GM21447 (cell line): Measurements from ENCODE around the gene GUCY2C.
"Not testable (repeated sequence)": the region's sequence is repeated elsewhere in the genome, so short reads cannot be mapped to it uniquely, and the experiment has no call there.

Experiments
- ATAC-seq: cut with Tn5 transposase; IDR thresholded peaks from one replicate; pipeline ENCODE4 v1.9.1; 2021; ENCODE audit not compliant: unreplicated experiment

Gene GUCY2C

DNA sequence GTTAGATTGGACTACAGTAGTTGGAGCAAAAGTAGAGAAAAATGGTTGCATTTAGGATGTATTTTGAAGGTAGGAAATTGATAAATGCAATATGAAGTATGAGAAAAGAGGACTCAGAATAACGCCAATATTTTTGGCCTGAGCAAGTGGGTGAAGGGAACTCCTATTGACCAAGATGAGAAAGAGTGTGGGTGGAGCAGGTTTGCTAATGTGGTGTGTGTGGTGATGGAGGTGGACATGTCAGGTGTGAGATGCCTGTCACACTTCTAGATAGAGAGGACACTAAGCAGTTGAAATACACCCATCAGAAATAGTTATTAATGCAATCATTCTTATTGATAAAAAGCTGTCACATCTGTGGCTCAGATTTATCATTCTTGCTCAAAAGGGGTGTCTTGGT is 7.3 kb downstream of the GUCY2C start:
- ATAC-seq, result no peak

- not testable (repeated sequence) for ATAC-seq
Observed at GRCh38 chr12:14682231-14682630, 14.2 kb downstream of the GUCY2C start.

DNA sequence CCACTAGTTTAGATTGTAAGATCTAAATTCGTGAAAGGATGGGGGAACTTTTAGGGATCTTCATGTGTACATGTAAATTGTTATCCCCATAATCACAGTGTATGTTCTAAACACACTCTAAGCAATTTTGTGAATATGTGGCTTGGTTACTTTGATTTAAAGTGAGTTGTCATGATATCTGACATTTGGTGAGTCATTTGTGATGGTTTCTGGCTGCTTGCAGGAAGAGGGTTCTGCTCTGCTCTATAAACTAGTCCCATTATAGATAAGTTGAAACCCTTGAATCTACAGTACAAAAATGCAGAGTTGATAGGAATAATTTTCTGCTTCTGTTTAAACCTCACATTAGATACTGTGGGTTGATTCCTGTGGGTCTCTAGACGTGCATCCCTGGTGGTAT is 14.8 kb downstream of the GUCY2C start:
- ATAC-seq, result no peak

- ATAC-seq, result no peak
Observed at GRCh38 chr12:14681190-14681589, 15.2 kb downstream of the GUCY2C start.

DNA sequence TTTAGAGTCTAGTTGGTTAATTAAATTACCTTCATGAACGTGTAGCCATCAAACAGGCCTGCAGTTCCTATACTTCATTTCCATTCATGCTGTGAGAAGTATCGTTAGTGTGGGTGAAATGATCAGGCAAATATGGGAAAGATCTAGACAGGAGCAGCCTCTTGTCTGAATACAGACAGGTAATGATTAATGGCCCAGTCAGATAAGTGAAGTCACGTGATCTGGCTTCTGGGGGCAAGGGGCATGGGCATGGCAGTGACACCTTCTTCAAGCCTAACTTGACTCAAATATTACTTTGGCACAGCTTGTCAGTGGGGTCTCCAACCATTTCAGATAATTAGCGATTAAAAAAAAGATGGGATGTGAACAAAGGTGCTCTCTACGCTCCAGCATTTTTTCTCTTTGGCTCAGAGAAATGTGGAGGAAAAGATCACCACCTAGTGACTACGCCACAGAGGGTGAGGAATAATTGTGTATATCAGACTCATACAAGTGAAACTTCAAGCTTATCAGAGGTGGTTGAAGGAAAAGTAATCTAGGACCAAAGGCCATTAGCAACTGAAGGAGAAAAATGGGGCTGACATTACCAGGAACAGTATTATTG is 17.8 kb downstream of the GUCY2C start:
- ATAC-seq, result no peak

GRCh38 chr12:14668591-14668990 is 27.8 kb downstream of the GUCY2C start:
- ATAC-seq, result no peak

DNA sequence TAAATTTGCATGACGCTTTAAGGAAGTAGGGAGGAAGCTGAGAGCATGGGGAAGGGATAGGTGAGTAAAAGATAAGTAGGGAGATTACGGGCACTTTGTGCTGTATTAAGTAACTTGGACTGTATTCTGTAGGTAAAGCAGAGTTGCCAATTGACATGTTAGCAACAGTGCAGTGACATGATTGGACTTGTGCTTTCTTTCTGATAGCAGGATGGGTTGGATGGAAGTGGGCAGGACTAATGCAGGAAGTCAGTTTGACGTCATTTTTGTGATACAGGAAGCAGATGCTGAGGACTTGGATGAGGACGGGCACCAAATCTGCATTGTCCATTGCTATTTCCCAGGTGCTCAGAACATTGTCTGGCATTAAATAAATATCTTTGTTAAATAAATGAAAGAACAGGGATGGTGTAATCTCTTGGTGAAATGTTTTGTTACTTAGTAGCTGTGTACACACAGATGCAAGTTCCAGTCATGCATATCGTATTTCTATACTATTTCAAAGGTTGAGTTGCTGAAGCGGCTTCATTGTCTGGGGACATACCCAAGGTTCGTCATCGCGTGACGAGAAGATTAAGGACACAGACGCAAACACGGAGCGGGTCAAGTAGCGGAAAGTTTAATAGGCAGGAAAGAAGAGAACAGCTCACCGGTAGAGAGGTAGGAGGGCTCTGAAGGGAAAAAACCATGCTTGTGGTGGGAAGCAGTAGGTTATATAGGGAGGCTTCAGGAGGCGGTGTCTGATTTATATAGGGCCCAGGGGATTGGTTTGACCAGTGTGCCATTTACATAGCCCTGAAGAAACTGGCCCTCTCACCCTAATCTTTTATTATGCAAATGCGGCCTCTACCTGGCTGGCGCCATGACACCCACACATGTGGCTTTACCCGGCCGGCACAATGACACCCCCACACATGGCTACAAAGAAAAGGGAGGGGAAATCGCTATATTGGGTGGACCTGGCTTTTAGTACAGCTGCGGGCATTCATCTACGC is 30.7 kb downstream of the GUCY2C start:
- ATAC-seq, result no peak

DNA sequence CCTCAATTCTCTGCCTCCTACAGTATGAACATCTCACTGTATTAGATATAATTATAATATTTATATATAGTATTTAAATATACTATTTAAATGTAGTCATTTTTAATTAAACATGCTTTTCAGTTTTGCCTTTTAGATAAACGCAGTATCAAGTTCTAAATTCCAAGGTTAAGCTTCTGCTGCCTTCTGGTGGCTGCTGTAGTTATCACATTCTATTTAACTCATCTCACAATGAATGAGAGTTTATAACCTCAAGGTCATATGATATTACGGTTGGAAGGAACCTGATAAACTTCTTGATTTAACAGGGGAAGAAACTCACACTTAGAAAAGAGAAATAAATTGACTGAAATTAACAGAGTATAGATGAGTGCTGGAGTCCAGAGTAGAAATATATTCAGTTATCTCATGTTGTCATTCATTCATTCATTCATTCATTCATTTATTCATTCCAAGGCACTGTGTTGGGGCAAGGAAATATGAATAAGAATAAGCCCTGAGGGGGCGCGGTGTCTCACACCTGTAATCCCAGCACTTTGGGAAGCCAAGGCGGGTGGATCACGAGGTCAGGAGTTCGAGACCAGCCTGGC is 31.9 kb downstream of the GUCY2C start:
- ATAC-seq, result no peak

GRCh38 chr12:14663002-14663401 is 33.4 kb downstream of the GUCY2C start:
- no peak for ATAC-seq

GRCh38 chr12:14656846-14657245 is 39.6 kb downstream of the GUCY2C start:
- no peak for ATAC-seq

DNA sequence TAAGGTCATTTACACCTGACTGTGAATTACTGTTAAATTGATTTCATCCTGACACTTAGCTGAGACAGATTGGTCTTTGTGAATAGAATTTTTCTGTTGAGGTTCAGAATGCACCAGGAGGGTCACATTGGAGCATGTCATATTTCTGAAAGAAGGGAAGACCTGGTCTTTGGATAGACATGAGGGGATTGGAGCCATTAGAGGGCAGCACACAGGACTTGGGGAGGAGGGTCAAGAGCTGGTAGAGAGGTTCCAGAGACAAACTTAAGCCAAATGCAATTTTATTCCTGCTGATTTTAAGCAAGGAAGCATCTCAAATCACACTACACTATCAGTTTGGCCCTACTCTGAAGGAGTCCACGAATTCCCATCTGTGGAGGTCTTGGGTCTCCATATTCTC is 41.1 kb downstream of the GUCY2C start:
- ATAC-seq, result no peak

GRCh38 chr12:14654842-14655241 is 41.6 kb downstream of the GUCY2C start:
- no peak for ATAC-seq

- ATAC-seq, result no peak
Observed at GRCh38 chr12:14654416-14654815, 42.0 kb downstream of the GUCY2C start.

DNA sequence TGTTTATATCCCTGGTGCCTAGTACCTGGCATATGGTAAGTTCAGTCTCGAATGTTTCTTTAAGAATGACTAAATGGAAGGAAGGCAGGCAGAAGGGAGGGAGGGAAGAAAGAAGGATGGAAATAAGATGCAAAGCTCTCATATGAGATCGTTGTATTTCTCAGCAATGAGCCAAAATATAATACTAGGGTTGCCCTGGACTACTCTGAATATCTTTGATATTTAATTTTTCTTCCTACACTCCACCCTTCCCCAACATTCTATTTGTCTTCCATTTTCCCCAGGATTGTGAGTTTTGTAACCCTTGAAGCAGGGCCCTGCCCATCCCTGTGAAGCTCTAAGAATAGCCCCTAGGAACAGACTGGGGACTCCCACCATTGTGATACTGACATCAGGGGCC is 43.9 kb downstream of the GUCY2C start:
- no peak for ATAC-seq

- no peak for ATAC-seq
Observed at GRCh38 chr12:14651371-14651770, 45.0 kb downstream of the GUCY2C start.

DNA sequence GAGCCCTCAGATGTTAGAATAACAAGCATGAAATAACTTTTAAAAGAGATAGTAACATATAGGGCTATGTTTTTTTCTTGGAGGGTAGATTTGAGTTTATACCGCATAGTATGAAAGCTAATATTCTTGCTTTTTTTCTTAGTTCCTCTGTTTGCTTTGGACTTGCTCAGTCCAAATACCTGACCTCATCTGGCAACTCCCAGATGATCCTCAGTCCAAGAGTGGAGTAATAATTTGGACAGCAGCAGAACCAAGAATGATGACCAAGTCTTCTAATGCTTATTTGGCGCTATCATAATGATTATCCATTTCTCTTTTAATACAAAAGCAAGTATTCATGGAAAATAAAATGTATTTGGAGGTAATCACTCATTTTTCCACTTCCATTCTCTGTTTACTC is 45.6 kb downstream of the GUCY2C start:
- ATAC-seq, result no peak

- ATAC-seq, result no peak
Observed at GRCh38 chr12:14647028-14647750, 49.2 kb downstream of the GUCY2C start.

DNA sequence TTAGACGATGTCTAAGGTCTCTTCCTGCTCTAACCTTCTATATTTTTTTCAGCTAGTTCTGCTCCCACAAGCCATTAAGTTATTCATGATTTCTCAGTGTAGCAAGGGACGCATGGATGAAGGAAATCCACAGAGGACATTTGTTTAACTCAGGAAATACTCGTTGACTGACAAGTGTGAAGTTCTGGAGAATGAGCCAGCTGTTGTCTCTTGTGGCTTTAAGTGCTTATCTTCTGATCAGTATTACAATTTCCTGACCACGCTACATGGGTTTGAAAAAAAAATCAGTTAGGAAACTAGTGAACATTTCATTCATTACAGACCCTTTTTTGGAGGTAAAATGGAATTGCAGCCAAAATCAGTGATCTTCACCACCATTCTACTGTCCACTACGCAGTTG is 53.1 kb downstream of the GUCY2C start:
- ATAC-seq, result no peak

DNA sequence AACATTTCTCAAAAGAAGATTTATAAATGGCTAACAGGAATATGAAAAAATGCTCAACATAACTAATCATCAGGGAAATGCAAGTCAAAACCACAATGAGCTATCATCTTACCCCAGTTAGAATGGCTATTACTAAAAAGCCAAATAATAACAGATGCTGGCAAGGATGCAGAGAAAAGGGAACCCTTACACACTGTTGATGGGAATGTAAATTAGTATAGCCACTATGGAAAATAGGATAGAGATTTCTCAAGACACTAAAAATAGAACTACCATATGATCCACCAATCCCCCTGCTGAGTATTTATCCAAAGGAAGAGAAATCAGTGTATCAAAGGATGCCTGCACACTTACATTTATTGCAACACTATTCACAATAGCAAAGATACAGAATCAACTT is 58.3 kb downstream of the GUCY2C start:
- ATAC-seq, result no peak

- no peak for ATAC-seq
Observed at GRCh38 chr12:14635776-14636175, 60.6 kb downstream of the GUCY2C start.

GRCh38 chr12:14630793-14631192 is 65.6 kb downstream of the GUCY2C start:
- ATAC-seq, result no peak
